Keratinocyte (primary cell): Measurements from ENCODE around the gene OR4K2. TPM values are rescaled to one million over a fixed set of nuclear protein-coding genes. Genes with fewer than 3 reads are reported as not detected.
"Not testable (repeated sequence)": the region's sequence is repeated elsewhere in the genome, so short reads cannot be mapped to it uniquely, and the experiment has no call there.

Experiments used
- DNase-seq: peaks from one replicate; pipeline ENCODE4 v3.0.0-alpha.2; 2011; ENCODE audit warnings: low read depth, missing footprints, low spot score
- FAIRE-seq: peaks from 2 replicates; lab custom pipeline; 2011; peaks lifted over from hg19 to GRCh38; lab: Jason Lieb, UNC
- H2AFZ ChIP-seq: 2 replicates; pipeline ENCODE4 v1.6.0; 2012; ENCODE audit warnings: low read length, control low read depth, inconsistent platforms; ENCODE audit not compliant: control insufficient read depth
- H3K27ac ChIP-seq: 2 replicates; pipeline ENCODE4 v1.5.1; 2011; ENCODE audit warnings: low read length; ENCODE audit not compliant: control insufficient read depth, insufficient read depth
- H3K27me3 ChIP-seq: 3 replicates; pipeline ENCODE4 v1.6.0; 2011; ENCODE audit warnings: low read length; ENCODE audit not compliant: control insufficient read depth, insufficient read depth; ENCODE audit errors: extremely low read depth
- H3K36me3 ChIP-seq, 2 experiments: 2 replicates in 1 of 2; 3 replicates in 1 of 2; pipeline ENCODE4 v1.5.1; 2011; ENCODE audit warnings: low read length in 2 of 2, mild to moderate bottlenecking in 1 of 2; ENCODE audit not compliant: control insufficient read depth in 2 of 2, insufficient read depth in 2 of 2; ENCODE audit errors: extremely low read depth in 1 of 2
- H3K4me1 ChIP-seq: 3 replicates; pipeline ENCODE4 v1.5.1; 2011; ENCODE audit warnings: low read length; ENCODE audit not compliant: control insufficient read depth, insufficient read depth; ENCODE audit errors: extremely low read depth
- H3K4me2 ChIP-seq: 3 replicates; pipeline ENCODE4 v1.6.0; 2011; ENCODE audit warnings: low read depth, low read length; ENCODE audit not compliant: control insufficient read depth, insufficient read depth; ENCODE audit errors: extremely low read depth
- H3K4me3 ChIP-seq, 3 experiments: fragments of 200-600 bp in 1 of 3; sonication (generic) in 1 of 3; 2 replicates in 2 of 3; 3 replicates in 1 of 3; pipeline ENCODE4 v1.5.1; 2011 to 2016; ENCODE audit warnings: low read length in 3 of 3, mild to moderate bottlenecking in 3 of 3, control low read depth in 2 of 3, inconsistent platforms in 1 of 3, low read depth in 1 of 3, mixed read lengths in 1 of 3, mixed run types in 1 of 3, moderate library complexity in 1 of 3; ENCODE audit not compliant: control insufficient read depth in 2 of 3, insufficient read depth in 2 of 3; ENCODE audit errors: extremely low read depth in 1 of 3
- H3K79me2 ChIP-seq: 2 replicates; pipeline ENCODE4 v1.6.0; 2012; ENCODE audit warnings: low read length; ENCODE audit not compliant: control insufficient read depth, insufficient read depth
- H3K9ac ChIP-seq: 3 replicates; pipeline ENCODE4 v1.6.0; 2011; ENCODE audit warnings: low read length; ENCODE audit not compliant: control insufficient read depth, insufficient read depth; ENCODE audit errors: extremely low read depth
- H3K9me1 ChIP-seq: 3 replicates; pipeline ENCODE4 v1.6.0; 2011; ENCODE audit warnings: low read length; ENCODE audit not compliant: control insufficient read depth, insufficient read depth; ENCODE audit errors: extremely low read depth
- H3K9me3 ChIP-seq: 2 replicates; pipeline ENCODE4 v1.5.1; 2012; ENCODE audit warnings: low read depth, low read length; ENCODE audit not compliant: control insufficient read depth
- H4K20me1 ChIP-seq: 3 replicates; pipeline ENCODE4 v1.6.0; 2011; ENCODE audit warnings: low read length; ENCODE audit not compliant: control insufficient read depth, insufficient read depth; ENCODE audit errors: extremely low read depth
- CTCF ChIP-seq, 3 experiments: IDR thresholded peaks in 1 of 3; conservative IDR thresholded peaks in 1 of 3; optimal IDR thresholded peaks in 1 of 3; 2 replicates in 2 of 3; 3 replicates in 1 of 3; pipeline versions ENCODE3 to v1.5.1; 2011; ENCODE audit warnings: low read length in 3 of 3, mild to moderate bottlenecking in 3 of 3, moderate library complexity in 2 of 3, control low read depth in 1 of 3, inconsistent platforms in 1 of 3; ENCODE audit not compliant: insufficient read depth in 2 of 3; ENCODE audit errors: extremely low read depth in 1 of 3
- EZH2 ChIP-seq: IDR thresholded peaks from one replicate; pipeline ENCODE4 v1.6.1; 2012; ENCODE audit warnings: inconsistent platforms, mild to moderate bottlenecking, low read length, moderate library complexity
- dilution Hi-C: fragments of 300-500 bp; cut with MboI; formaldehyde crosslinking; loops from one replicate; pipeline ENCODE4 v1.7.0; 2020; ENCODE audit warnings: low sequenced_read_pairs; ENCODE audit not compliant: extremely low pct_ligation_motif_present
- polyA minus RNA-seq, 3 experiments: library from RNA; depleted of rRNA, polyadenylated mRNA; stranded (reverse); fragments of >200 nt; gene quantifications; 1 replicate in 1 of 3; 2 replicates in 1 of 3; 3 replicates in 1 of 3; pipeline ENCODE4 v1.2.3, GENCODE V29; 2011
- polyA plus RNA-seq, 5 experiments: library from polyadenylated mRNA; depleted of rRNA in 3 of 5; stranded (reverse) in 3 of 5; stranded (forward) in 1 of 5; unstranded in 1 of 5; fragments of >200 nt; gene quantifications; 1 replicate in 1 of 5; 2 replicates in 3 of 5; 3 replicates in 1 of 5; pipeline versions ENCODE4 v1.2.1 to v1.2.3, GENCODE V29; 2011 to 2012; ENCODE audit warnings: missing spikeins in 2 of 5, low read depth in 1 of 5, low replicate concordance in 1 of 5

The OR4K2 gene
- polyA plus RNA-seq (not detected in 3 replicates), polyA minus RNA-seq (not detected in 3 replicates)
- not detected for polyA plus RNA-seq (2011; ENCODE audit: low read depth)
- polyA plus RNA-seq (2011; cell fraction: cytosol; rRNA removed), result not detected in 2 replicates
- polyA plus RNA-seq (2011; cell fraction: nucleus; rRNA removed), result not detected in 2 replicates
- not detected in 2 replicates for polyA plus RNA-seq (2012; ENCODE audit: low replicate concordance)
- polyA minus RNA-seq (2011; cell fraction: cytosol; rRNA and poly(A)+ RNA removed), result not detected
- polyA minus RNA-seq (2011; cell fraction: nucleus; rRNA and poly(A)+ RNA removed), result not detected in 2 replicates

DNA sequence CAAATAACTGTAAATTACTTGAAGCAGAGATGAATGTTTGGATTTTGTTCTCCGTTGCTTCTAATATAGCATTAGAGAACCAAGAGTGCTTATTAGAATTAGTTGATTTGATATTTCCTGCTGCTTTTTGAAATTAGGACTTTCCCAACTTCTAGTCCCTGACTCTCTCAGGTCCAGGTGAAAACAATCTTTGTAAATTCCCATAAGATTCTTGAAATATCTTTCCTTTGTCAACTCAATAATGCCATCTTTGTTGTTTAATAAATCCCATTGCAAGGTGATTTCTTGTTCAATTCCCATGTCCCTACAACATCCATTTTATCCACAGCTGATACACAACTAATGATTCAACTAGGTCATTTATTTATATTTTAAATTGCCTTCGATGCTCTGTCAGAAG, at the start of gene OR4K2:
OR4K2 (plus strand) TSS at position 301 of the 400 bp plus-strand sequence. CDS start 1,126 bp downstream, outside the sequence.
- no peak within 1 kb of the TSS for H2AFZ ChIP-seq
- no peaks in the 10 kb centered on the region for H3K79me2 ChIP-seq
- no peaks in the 10 kb centered on the region for H3K4me1 ChIP-seq
- H3K9ac ChIP-seq, result no peak within 1 kb of the TSS
- dilution Hi-C loops, result no loop called here
- H3K27me3 ChIP-seq, result no peaks in the 10 kb centered on the region
- H3K27ac ChIP-seq, result no peak within 1 kb of the TSS
- no peaks in the 10 kb centered on the region for H3K9me1 ChIP-seq
- H3K4me3 ChIP-seq, result no peak within 1 kb of the TSS
- TF ChIP-seq EZH2 (no peak), CTCF (optimal IDR thresholded peaks at IDR 0.05 in 1 of 3, IDR thresholded peaks at IDR 0.05 in 1 of 3, conservative IDR thresholded peaks at IDR 0.05 in 1 of 3; ENCODE audit: extremely low read depth in 1 of 3, insufficient read depth in 2 of 3, low read length in 3 of 3) (no peak)
- peaks cover 5% of the 10 kb centered on the region for H3K9me3 ChIP-seq
- DNase-seq, result no peak
- no peaks in the 10 kb centered on the region for H3K36me3 ChIP-seq
- FAIRE-seq, result no peak
- no peak within 1 kb of the TSS for H3K4me2 ChIP-seq
- no peaks in the 10 kb centered on the region for H4K20me1 ChIP-seq

DNA sequence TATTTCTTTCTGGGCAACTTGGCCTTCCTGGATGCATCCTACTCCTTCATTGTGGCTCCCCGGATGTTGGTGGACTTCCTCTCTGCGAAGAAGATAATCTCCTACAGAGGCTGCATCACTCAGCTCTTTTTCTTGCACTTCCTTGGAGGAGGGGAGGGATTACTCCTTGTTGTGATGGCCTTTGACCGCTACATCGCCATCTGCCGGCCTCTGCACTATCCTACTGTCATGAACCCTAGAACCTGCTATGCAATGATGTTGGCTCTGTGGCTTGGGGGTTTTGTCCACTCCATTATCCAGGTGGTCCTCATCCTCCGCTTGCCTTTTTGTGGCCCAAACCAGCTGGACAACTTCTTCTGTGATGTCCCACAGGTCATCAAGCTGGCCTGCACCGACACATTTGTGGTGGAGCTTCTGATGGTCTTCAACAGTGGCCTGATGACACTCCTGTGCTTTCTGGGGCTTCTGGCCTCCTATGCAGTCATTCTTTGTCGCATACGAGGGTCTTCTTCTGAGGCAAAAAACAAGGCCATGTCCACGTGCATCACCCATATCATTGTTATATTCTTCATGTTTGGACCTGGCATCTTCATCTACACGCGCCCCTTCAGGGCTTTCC, 47.2 kb upstream of the OR4K2 start:
- H3K9ac ChIP-seq, H3K4me2 ChIP-seq, H3K27me3 ChIP-seq, FAIRE-seq, H2AFZ ChIP-seq, H3K79me2 ChIP-seq, H3K9me1 ChIP-seq, H3K4me3 ChIP-seq, DNase-seq, H4K20me1 ChIP-seq, H3K27ac ChIP-seq, H3K36me3 ChIP-seq, H3K9me3 ChIP-seq, H3K4me1 ChIP-seq, dilution Hi-C loops: not testable (repeated sequence)
